NT2/D1 (cell line): ENCODE results near the gene SYNPR.

Experiments
- DNase-seq: peaks from one replicate; pipeline ENCODE4 v3.0.0-alpha.2; 2011; ENCODE audit warnings: low read depth, low spot score
- H3K27me3 ChIP-seq: 2 replicates; pipeline ENCODE4 v1.6.0; 2011; ENCODE audit warnings: mild to moderate bottlenecking; ENCODE audit not compliant: insufficient read length, insufficient read depth
- H3K36me3 ChIP-seq: 2 replicates; pipeline ENCODE4 v1.6.1; 2011; ENCODE audit warnings: mild to moderate bottlenecking, low read length, mixed read lengths; ENCODE audit not compliant: insufficient read depth, insufficient read length
- H3K4me1 ChIP-seq: 2 replicates; pipeline ENCODE4 v1.5.1; 2011; ENCODE audit not compliant: insufficient read depth, insufficient read length
- H3K4me3 ChIP-seq: 2 replicates; pipeline ENCODE4 v1.5.1; 2011; ENCODE audit warnings: low read depth; ENCODE audit not compliant: insufficient read length
- H3K9ac ChIP-seq: 2 replicates; pipeline ENCODE4 v1.6.0; 2011; ENCODE audit warnings: low read depth; ENCODE audit not compliant: insufficient read length
- H3K9me3 ChIP-seq: 2 replicates; pipeline ENCODE4 v1.5.1; 2011; ENCODE audit warnings: mild to moderate bottlenecking, low read length; ENCODE audit not compliant: insufficient read depth
- SUZ12 ChIP-seq: IDR thresholded peaks from 2 replicates; pipeline ENCODE4 v1.6.1; 2011; ENCODE audit not compliant: insufficient read length, insufficient read depth; ENCODE audit errors: extremely low read depth
- YY1 ChIP-seq: IDR thresholded peaks from 2 replicates; pipeline ENCODE4 v1.6.1; 2011; ENCODE audit not compliant: insufficient read length, insufficient read depth
- ZNF274 ChIP-seq: IDR thresholded peaks from 2 replicates; pipeline ENCODE4 v1.6.1; 2011; ENCODE audit warnings: mild to moderate bottlenecking, low read depth, low read length

Gene SYNPR

GRCh38 chr3:63582943-63583500 lies 304.9 kb downstream of the SYNPR start:
- no peaks in the 10 kb centered on the region for H3K4me1 ChIP-seq
- DNase-seq, result no peak

DNA sequence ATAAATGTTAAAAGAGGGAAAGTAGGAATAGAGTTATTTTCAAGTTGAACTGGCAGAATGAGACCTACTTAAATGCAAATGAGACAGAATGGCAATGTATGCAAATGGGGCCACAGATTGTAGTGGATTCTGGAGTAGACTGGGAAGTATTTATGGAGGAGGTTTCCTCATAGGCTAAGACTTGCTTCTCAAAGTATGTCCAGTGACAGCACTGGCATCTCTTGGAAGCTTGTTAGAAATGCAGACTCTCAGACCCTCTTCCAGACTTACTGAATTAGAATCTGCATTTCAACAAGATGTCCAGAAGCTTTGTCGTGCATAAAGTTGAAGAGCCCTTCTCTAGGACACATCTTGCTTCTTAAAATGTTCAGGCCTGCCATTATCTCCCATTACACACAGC lies 306.6 kb downstream of the SYNPR start:
- no peak overlapping the region for H3K4me3 ChIP-seq
- peaks cover 12% of the 10 kb centered on the region for H3K9me3 ChIP-seq
- TF ChIP-seq YY1, result no peak
- TF ChIP-seq ZNF274, result no peak
- H3K36me3 ChIP-seq, result no peaks in the 10 kb centered on the region
- no peaks in the 10 kb centered on the region for H3K27me3 ChIP-seq
- no peak for DNase-seq
- H3K4me1 ChIP-seq, result no peaks in the 10 kb centered on the region
- no peak overlapping the region for H3K9ac ChIP-seq

More at GRCh38 chr3:63582943-63583500, 304.9 kb downstream of the SYNPR start:
- Histone ChIP-seq H3K36me3 (no peaks in the 10 kb centered on the region), H3K9me3 (no peaks in the 10 kb centered on the region), H3K27me3 (no peaks in the 10 kb centered on the region), H3K4me3 (no peak overlapping the region), H3K9ac (no peak overlapping the region)
- TF ChIP-seq YY1 (no peak), ZNF274 (no peak), SUZ12 (no peak)

GRCh38 chr3:63585927-63586326 lies 307.8 kb downstream of the SYNPR start:
- Histone ChIP-seq H3K27me3 (no peaks in the 10 kb centered on the region), H3K9me3 (peaks cover 12% of the 10 kb centered on the region), H3K4me1 (no peaks in the 10 kb centered on the region), H3K4me3 (no peak overlapping the region), H3K36me3 (no peaks in the 10 kb centered on the region), H3K9ac (no peak overlapping the region)
- no peak for DNase-seq
- TF ChIP-seq ZNF274 (no peak), SUZ12 (no peak), YY1 (no peak)

- TF ChIP-seq ZNF274, result no peak
- Histone ChIP-seq H3K4me3 (no peak overlapping the region), H3K36me3 (no peaks in the 10 kb centered on the region), H3K9me3 (peaks cover 12% of the 10 kb centered on the region), H3K9ac (no peak overlapping the region), H3K4me1 (no peaks in the 10 kb centered on the region), H3K27me3 (no peaks in the 10 kb centered on the region)
- DNase-seq, result no peak
Measured at GRCh38 chr3:63588895-63589294, 310.8 kb downstream of the SYNPR start.

DNA sequence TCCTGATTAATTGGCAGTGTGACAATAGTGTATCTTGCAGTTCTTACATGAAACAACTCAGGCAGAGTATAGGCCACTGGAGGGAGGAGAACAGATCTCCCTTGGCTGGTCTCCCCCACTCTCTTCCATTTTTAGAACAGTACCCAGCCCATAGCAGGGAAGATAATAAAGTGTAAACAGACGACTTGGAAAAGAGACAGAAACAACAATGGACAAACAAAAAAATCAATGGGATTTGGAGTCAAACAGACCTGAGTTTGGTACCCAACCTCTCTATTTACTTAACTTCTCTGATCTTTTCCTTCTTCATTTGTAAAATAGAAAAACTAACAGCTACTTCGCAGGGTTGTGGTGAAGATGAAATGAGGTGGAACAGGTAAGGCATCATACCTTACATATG lies 315.7 kb downstream of the SYNPR start:
- Histone ChIP-seq H3K4me3 (no peak overlapping the region), H3K9me3 (peaks cover 6% of the 10 kb centered on the region), H3K36me3 (no peaks in the 10 kb centered on the region), H3K4me1 (no peaks in the 10 kb centered on the region), H3K9ac (no peak overlapping the region), H3K27me3 (no peaks in the 10 kb centered on the region)
- TF ChIP-seq YY1, result no peak
- no peak for TF ChIP-seq SUZ12
- no peak for TF ChIP-seq ZNF274
- no peak for DNase-seq

- no peaks in the 10 kb centered on the region for H3K9me3 ChIP-seq
- no peaks in the 10 kb centered on the region for H3K4me1 ChIP-seq
- no peak overlapping the region for H3K4me3 ChIP-seq
- TF ChIP-seq ZNF274 (no peak), SUZ12 (no peak), YY1 (no peak)
- no peak overlapping the region for H3K9ac ChIP-seq
- DNase-seq, result no peak
- H3K36me3 ChIP-seq, result no peaks in the 10 kb centered on the region
- no peaks in the 10 kb centered on the region for H3K27me3 ChIP-seq
Measured at GRCh38 chr3:63595221-63595620, 317.1 kb downstream of the SYNPR start.

DNA sequence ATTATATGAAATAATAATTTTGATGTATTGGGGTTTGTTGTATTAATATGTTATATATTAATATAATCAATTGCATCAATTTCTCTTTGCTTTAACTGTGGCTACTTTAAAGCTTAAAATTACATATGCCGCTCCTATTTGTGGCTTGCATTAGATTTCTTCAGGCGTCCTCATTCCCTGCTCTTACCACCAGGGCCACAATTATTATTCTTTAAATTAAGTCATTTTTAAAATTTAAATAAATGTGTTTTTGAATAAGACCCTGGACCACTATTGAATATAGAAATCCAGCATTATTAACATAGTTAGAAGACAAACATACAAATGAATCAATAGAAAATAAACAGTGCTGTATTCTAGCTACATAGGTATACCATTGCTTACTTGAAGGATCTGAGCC lies 318.9 kb downstream of the SYNPR start:
- Histone ChIP-seq H3K9me3 (no peaks in the 10 kb centered on the region), H3K4me3 (no peak overlapping the region), H3K9ac (no peak overlapping the region), H3K36me3 (no peaks in the 10 kb centered on the region), H3K27me3 (no peaks in the 10 kb centered on the region), H3K4me1 (no peaks in the 10 kb centered on the region)
- DNase-seq, result no peak
- TF ChIP-seq ZNF274 (no peak), SUZ12 (no peak), YY1 (no peak)

- DNase-seq, result no peak
- Histone ChIP-seq H3K9ac (no peak overlapping the region), H3K9me3 (no peaks in the 10 kb centered on the region), H3K27me3 (no peaks in the 10 kb centered on the region), H3K4me3 (no peak overlapping the region), H3K36me3 (no peaks in the 10 kb centered on the region), H3K4me1 (no peaks in the 10 kb centered on the region)
- TF ChIP-seq ZNF274, result no peak
- no peak for TF ChIP-seq YY1
- TF ChIP-seq SUZ12, result no peak
Measured at GRCh38 chr3:63607716-63608115, 329.6 kb downstream of the SYNPR start.
